GM18499 (cell line): ENCODE results near the gene RPAIN.
A peak's percentile ranks its signal among the peaks of the same experiment; 100 is the strongest.

ENCODE experiments used
- ATAC-seq: cut with Tn5 transposase; IDR thresholded peaks from one replicate; pipeline ENCODE4 v1.9.1; 2021; ENCODE audit warnings: moderate number of reproducible peaks; ENCODE audit not compliant: insufficient read depth, unreplicated experiment

The RPAIN gene

GRCh38 chr17:5419959-5420653 is at the start of gene RPAIN:
Gene RPAIN (plus strand): TSS chr17:5420182. CDS start chr17:5420211, 29 bp downstream.
- ATAC-seq: peak; percentile 30

- no peak for ATAC-seq
Observed at GRCh38 chr17:5370411-5370810, 49.6 kb upstream of the RPAIN start.

GRCh38 chr17:5373112-5373511 is 46.9 kb upstream of the RPAIN start:
- ATAC-seq: no peak

GRCh38 chr17:5378566-5379207 is 41.3 kb upstream of the RPAIN start:
- ATAC-seq: no peak

GRCh38 chr17:5379351-5380107 is 40.5 kb upstream of the RPAIN start:
- ATAC-seq: no peak

- no peak for ATAC-seq
Observed at GRCh38 chr17:5380491-5381135, 39.4 kb upstream of the RPAIN start.

GRCh38 chr17:5381542-5381941 is 38.4 kb upstream of the RPAIN start:
- ATAC-seq: no peak

GRCh38 chr17:5391678-5392077 is 28.3 kb upstream of the RPAIN start:
- no peak for ATAC-seq

GRCh38 chr17:5396612-5397011 is 23.4 kb upstream of the RPAIN start:
- no peak for ATAC-seq

- no peak for ATAC-seq
Observed at GRCh38 chr17:5399767-5400166, 20.2 kb upstream of the RPAIN start.

- no peak for ATAC-seq
Observed at GRCh38 chr17:5405400-5405799, 14.6 kb upstream of the RPAIN start.

- ATAC-seq: no peak
Observed at GRCh38 chr17:5408186-5408585, 11.8 kb upstream of the RPAIN start.

- ATAC-seq: no peak
Observed at GRCh38 chr17:5410594-5411272, 9.2 kb upstream of the RPAIN start.

GRCh38 chr17:5413682-5414081 is 6.3 kb upstream of the RPAIN start:
- ATAC-seq: no peak

- no peak for ATAC-seq
Observed at GRCh38 chr17:5416901-5417300, 3.1 kb upstream of the RPAIN start.

- ATAC-seq: no peak
Observed at GRCh38 chr17:5418858-5419355, 1.1 kb upstream of the RPAIN start.

- ATAC-seq: peak; percentile 78
Observed at GRCh38 chr17:5419356-5419958, 525 bp upstream of the RPAIN start, which contains the start of gene NUP88. Gene NUP88 (minus strand): TSS chr17:5419662. CDS start chr17:5419650, 12 bp downstream.

- no peak for ATAC-seq
Observed at GRCh38 chr17:5422505-5422904, 2.5 kb downstream of the RPAIN start.

- ATAC-seq: no peak
Observed at GRCh38 chr17:5424909-5425308, 4.9 kb downstream of the RPAIN start.

- no peak for ATAC-seq
Observed at GRCh38 chr17:5425826-5426225, 5.8 kb downstream of the RPAIN start.
